GM12878 (cell line): ENCODE results near the gene CHSY3. TPM values are rescaled to one million over a fixed set of nuclear protein-coding genes. Genes with fewer than 3 reads are reported as not detected.

Experiments used
- ATAC-seq: fragments of 200-7000 bp; cut with Tn5 transposase; 3 replicates; pipeline ENCODE4 v1.9.1; 2020; ENCODE audit warnings: mild to moderate bottlenecking, moderate library complexity
- BruUV-seq: library from RNA; stranded (reverse); fragments of 400-500 nt; replicated peaks from 2 replicates; lab custom pipeline; 2021; lab: Mats Ljungman, UMichigan
- CTCF ChIA-PET: fragments of 300-600 bp; sonication (Branson Sonifier 250); formaldehyde crosslinking; extraction: SDS; loops from one replicate; lab custom pipeline; 2021; ENCODE audit warnings: inconsistent platforms; lab: Yijun Ruan, JAX
- POLR2A ChIA-PET: fragments of 350-600 bp; formaldehyde crosslinking; extraction: SDS; loops from one replicate; lab custom pipeline; 2021; ENCODE audit warnings: inconsistent platforms; lab: Charles Lee
- RAD21 ChIA-PET: fragments of 300-600 bp; sonication (Branson Sonifier 250); formaldehyde crosslinking; loops from one replicate; lab custom pipeline; 2023; ENCODE audit warnings: antibody characterized with exemption; ENCODE audit not compliant: unreplicated experiment; lab: Charles Lee
- SMC1A ChIA-PET: fragments of 300-600 bp; sonication (Branson Sonifier 250); formaldehyde crosslinking; loops from one replicate; lab custom pipeline; 2023; ENCODE audit not compliant: unreplicated experiment, uncharacterized antibody; lab: Charles Lee
- DNase-seq: peaks from one replicate; pipeline ENCODE4 v3.0.0-alpha.2; 2011; ENCODE audit warnings: low read depth, low spot score
- FAIRE-seq: peaks from 3 replicates; lab custom pipeline; 2011; peaks lifted over from hg19 to GRCh38; lab: Jason Lieb, UNC
- H2AFZ ChIP-seq: 2 replicates; pipeline ENCODE4 v1.6.0; 2011; ENCODE audit warnings: low read depth, low read length, control low read depth; ENCODE audit not compliant: control insufficient read depth
- H3K27ac ChIP-seq: 2 replicates; pipeline ENCODE4 v1.5.1; 2011; ENCODE audit warnings: control low read depth; ENCODE audit not compliant: control insufficient read depth, insufficient read depth
- H3K27me3 ChIP-seq, 2 experiments: replicated peaks in 1 of 2; 2 replicates each; pipeline versions ENCODE4 v1.6.0 to v1.6.1; 2011; ENCODE audit warnings: low read length in 1 of 2; ENCODE audit not compliant: control insufficient read depth in 2 of 2, insufficient read depth in 2 of 2
- H3K36me3 ChIP-seq, 2 experiments: 2 replicates each; pipeline ENCODE4 v1.5.1; 2011; ENCODE audit warnings: low read length in 1 of 2; ENCODE audit not compliant: control insufficient read depth in 2 of 2, insufficient read depth in 2 of 2
- H3K4me1 ChIP-seq: 2 replicates; pipeline ENCODE4 v1.6.1; 2011; ENCODE audit warnings: mild to moderate bottlenecking, low read length, moderate library complexity, mixed read lengths; ENCODE audit not compliant: control insufficient read depth, insufficient read depth
- H3K4me2 ChIP-seq: 2 replicates; pipeline ENCODE4 v1.6.0; 2011; ENCODE audit warnings: control low read depth; ENCODE audit not compliant: control insufficient read depth, insufficient read depth
- H3K4me3 ChIP-seq: fragments of 200-600 bp; sonication (generic); 2 replicates; pipeline ENCODE4 v1.5.1; 2016
- H3K79me2 ChIP-seq: 2 replicates; pipeline ENCODE4 v1.6.0; 2011; ENCODE audit warnings: low read length; ENCODE audit not compliant: control insufficient read depth, insufficient read depth
- H3K9ac ChIP-seq: 2 replicates; pipeline ENCODE4 v1.8.0; 2011; ENCODE audit warnings: low read length, control low read depth, mixed read lengths; ENCODE audit not compliant: control insufficient read depth, insufficient read depth
- H3K9me3 ChIP-seq: replicated peaks from 3 replicates; pipeline ENCODE4 v1.5.1; 2011; ENCODE audit warnings: mild to moderate bottlenecking, low read length; ENCODE audit not compliant: control insufficient read depth, insufficient read depth
- H4K20me1 ChIP-seq: 2 replicates; pipeline ENCODE4 v1.6.0; 2011; ENCODE audit not compliant: control insufficient read depth, insufficient read depth
- ATF7 ChIP-seq: fragments of 450-650 bp; IDR thresholded peaks from 2 replicates; pipeline ENCODE4 v1.6.1; 2016; ENCODE audit warnings: low read depth, mild to moderate bottlenecking
- BCL11A ChIP-seq: IDR thresholded peaks from 2 replicates; pipeline ENCODE4 v1.6.1; 2011; ENCODE audit warnings: low read depth, low read length
- CEBPB ChIP-seq, 2 experiments: fragments of 150-350 bp in 1 of 2; IDR thresholded peaks; 2 replicates each; pipeline ENCODE4 v1.6.1; 2012 to 2014; ENCODE audit warnings: low read depth in 2 of 2, low read length in 2 of 2, borderline replicate concordance in 1 of 2, inconsistent platforms in 1 of 2
- CHD4 ChIP-seq: fragments of 200-600 bp; sonication (generic); IDR thresholded peaks from 2 replicates; pipeline ENCODE4 v1.6.1; 2016; ENCODE audit warnings: mild to moderate bottlenecking
- EED ChIP-seq: sonication (generic); IDR thresholded peaks from 2 replicates; pipeline ENCODE4 v1.6.1; 2016; ENCODE audit warnings: antibody characterized with exemption, low read depth
- EP300 ChIP-seq, 2 experiments: fragments of 150-350 bp in 1 of 2; IDR thresholded peaks; 2 replicates each; pipeline ENCODE4 v1.6.1; 2011 to 2012; ENCODE audit warnings: low read depth in 2 of 2, low read length in 2 of 2, borderline replicate concordance in 1 of 2, improper control_type of control experiment in 1 of 2, inconsistent platforms in 1 of 2; ENCODE audit not compliant: control insufficient read depth in 1 of 2
- KAT2A ChIP-seq: conservative IDR thresholded peaks from 2 replicates; pipeline ENCODE4 v1.6.1; 2011; ENCODE audit warnings: low read depth, low read length; ENCODE audit not compliant: control insufficient read depth
- MTA2 ChIP-seq: fragments of 450-650 bp; IDR thresholded peaks from 2 replicates; pipeline ENCODE4 v1.6.1; 2016; ENCODE audit warnings: low read depth, mild to moderate bottlenecking, moderate library complexity
- MYB ChIP-seq: fragments of 150-350 bp; IDR thresholded peaks from 2 replicates; pipeline ENCODE4 v1.6.1; 2014; ENCODE audit warnings: mild to moderate bottlenecking, low read depth, low read length, borderline replicate concordance
- NFYA ChIP-seq: IDR thresholded peaks from 2 replicates; pipeline ENCODE4 v1.6.1; 2011; ENCODE audit warnings: low read depth, mild to moderate bottlenecking, low read length, improper control_type of control experiment, borderline replicate concordance
- PML ChIP-seq: IDR thresholded peaks from 2 replicates; pipeline ENCODE4 v1.6.1; 2012; ENCODE audit warnings: low read length, inconsistent platforms
- RB1 ChIP-seq: fragments of 450-650 bp; formaldehyde crosslinking; IDR thresholded peaks from 2 replicates; pipeline ENCODE4 v1.6.1; 2017; ENCODE audit warnings: mild to moderate bottlenecking, borderline replicate concordance
- SMARCA5 ChIP-seq: fragments of 450-650 bp; IDR thresholded peaks from 2 replicates; pipeline ENCODE4 v1.6.1; 2017; ENCODE audit warnings: mild to moderate bottlenecking
- TARDBP ChIP-seq: IDR thresholded peaks from 2 replicates; pipeline ENCODE4 v1.6.1; 2016; ENCODE audit warnings: borderline replicate concordance
- WRNIP1 ChIP-seq: IDR thresholded peaks from 2 replicates; pipeline ENCODE4 v1.6.1; 2011; ENCODE audit warnings: low read depth, low read length, improper control_type of control experiment, borderline replicate concordance
- ZNF274 ChIP-seq: IDR thresholded peaks from one replicate; pipeline ENCODE4 v1.8.0; 2011; ENCODE audit not compliant: insufficient read length, insufficient read depth
- WGBS: methylation state at CpG from one replicate; pipeline ENCODE4 v1.1.6; 2016; ENCODE audit warnings: low lambda C conversion rate; ENCODE audit not compliant: insufficient replicate concordance, insufficient coverage; ENCODE audit errors: missing lambda C conversion rate; 5-methylcytosine and 5-hydroxymethylcytosine counted together
- in situ Hi-C: fragments of 300-500 bp; cut with MboI; formaldehyde crosslinking; loops from 9 replicates; pipeline ENCODE4 v1.14.3; 2018; ENCODE audit warnings: mixed read lengths
- intact Hi-C: fragments of 100-400 bp; cut with micrococcal nuclease; formaldehyde crosslinking; loops from one replicate; pipeline ENCODE4 v1.14.2; 2022; ENCODE audit not compliant: unreplicated experiment
- polyA plus RNA-seq, 11 experiments: library from polyadenylated mRNA; depleted of rRNA in 4 of 11; unstranded in 6 of 11; stranded (reverse) in 5 of 11; fragments of >200 nt; fragmentation: Nextera tagmentation in 4 of 11; fragmentation: Illumina TruSeq in 1 of 11; extraction: Ambion mirVana in 4 of 11; extraction: Trizol in 1 of 11; gene quantifications; 1 replicate in 1 of 11; 2 replicates in 10 of 11; pipeline versions ENCODE4 v1.2.1 to v1.2.3, GENCODE V29; 2011 to 2016; ENCODE audit warnings: inconsistent platforms in 2 of 11, missing spikeins in 2 of 11, low read depth in 1 of 11
- total RNA-seq, 4 experiments: library from RNA; depleted of rRNA in 3 of 4; stranded (reverse); fragments of >200 nt in 3 of 4; fragmentation: Illumina TruSeq in 1 of 4; extraction: Trizol in 1 of 4; gene quantifications; 2 replicates each; pipeline versions ENCODE4 v1.2.1 to v1.2.3, GENCODE V29; 2013 to 2021
- TF ChIP-seq, protein P1 (sequence below): fragments of 450-650 bp; IDR thresholded peaks from 2 replicates; pipeline ENCODE4 v1.6.1; 2016; ENCODE audit warnings: mild to moderate bottlenecking
- TF ChIP-seq, protein P2 (sequence below): fragments of 450-650 bp; IDR thresholded peaks from 2 replicates; pipeline ENCODE4 v1.6.1; 2017; ENCODE audit warnings: mild to moderate bottlenecking

CHSY3 gene
- total and polyA plus RNA-seq, 10 of the 15 experiments (the other 5 are each of a cell fraction or from before 2014, with no cell fraction given): not detected

DNA sequence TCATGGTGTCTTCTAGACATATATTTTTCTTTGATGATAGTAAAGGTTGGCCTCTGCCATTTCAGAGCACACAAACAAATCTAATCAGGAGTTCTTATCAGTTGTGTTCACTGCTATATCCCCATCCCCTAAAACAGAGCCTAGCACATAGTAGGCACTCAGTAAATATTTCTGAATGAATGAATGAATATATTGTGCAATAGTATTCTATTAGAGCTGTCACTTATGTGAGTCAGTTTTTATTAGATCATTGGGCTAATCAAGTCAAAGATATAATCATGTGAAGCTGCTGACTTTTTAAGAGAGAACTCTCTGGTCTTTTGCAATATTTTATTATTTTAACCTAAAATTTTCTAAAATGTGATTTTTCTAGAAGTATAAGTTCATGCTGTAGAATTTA, 84.2 kb downstream of the CHSY3 start:
- Histone ChIP-seq H3K4me1 (no peaks in the 10 kb centered on the region), H3K27me3 (no peaks in the 10 kb centered on the region), H3K79me2 (no peaks in the 10 kb centered on the region), H4K20me1 (no peaks in the 10 kb centered on the region), H3K9me3 (no peaks in the 10 kb centered on the region), H3K9ac (no peak overlapping the region), H3K36me3 (no peaks in the 10 kb centered on the region), H3K27ac (no peak overlapping the region), H2AFZ (no peak overlapping the region), H3K4me3 (no peak overlapping the region), H3K4me2 (no peak overlapping the region)
- FAIRE-seq (no peak), DNase-seq (no peak), ATAC-seq (no peak)
- intact Hi-C loops: no loop called here
- no peak for TF ChIP-seq WRNIP1
- no peak for TF ChIP-seq EED
- TF ChIP-seq KAT2A: no peak
- TF ChIP-seq RB1: no peak
- no peak for TF ChIP-seq TARDBP
- TF ChIP-seq, protein P1, sequence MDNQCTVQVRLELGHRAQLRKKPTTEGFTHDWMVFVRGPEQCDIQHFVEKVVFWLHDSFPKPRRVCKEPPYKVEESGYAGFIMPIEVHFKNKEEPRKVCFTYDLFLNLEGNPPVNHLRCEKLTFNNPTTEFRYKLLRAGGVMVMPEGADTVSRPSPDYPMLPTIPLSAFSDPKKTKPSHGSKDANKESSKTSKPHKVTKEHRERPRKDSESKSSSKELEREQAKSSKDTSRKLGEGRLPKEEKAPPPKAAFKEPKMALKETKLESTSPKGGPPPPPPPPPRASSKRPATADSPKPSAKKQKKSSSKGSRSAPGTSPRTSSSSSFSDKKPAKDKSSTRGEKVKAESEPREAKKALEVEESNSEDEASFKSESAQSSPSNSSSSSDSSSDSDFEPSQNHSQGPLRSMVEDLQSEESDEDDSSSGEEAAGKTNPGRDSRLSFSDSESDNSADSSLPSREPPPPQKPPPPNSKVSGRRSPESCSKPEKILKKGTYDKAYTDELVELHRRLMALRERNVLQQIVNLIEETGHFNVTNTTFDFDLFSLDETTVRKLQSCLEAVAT: no peak
- in situ Hi-C loops: no loop called here
- CTCF ChIA-PET: no interaction called here
- RAD21 ChIA-PET: no interaction called here
- SMC1A ChIA-PET: no interaction called here
- no TSS peak for BruUV-seq
- POLR2A ChIA-PET: no interaction called here

DNA sequence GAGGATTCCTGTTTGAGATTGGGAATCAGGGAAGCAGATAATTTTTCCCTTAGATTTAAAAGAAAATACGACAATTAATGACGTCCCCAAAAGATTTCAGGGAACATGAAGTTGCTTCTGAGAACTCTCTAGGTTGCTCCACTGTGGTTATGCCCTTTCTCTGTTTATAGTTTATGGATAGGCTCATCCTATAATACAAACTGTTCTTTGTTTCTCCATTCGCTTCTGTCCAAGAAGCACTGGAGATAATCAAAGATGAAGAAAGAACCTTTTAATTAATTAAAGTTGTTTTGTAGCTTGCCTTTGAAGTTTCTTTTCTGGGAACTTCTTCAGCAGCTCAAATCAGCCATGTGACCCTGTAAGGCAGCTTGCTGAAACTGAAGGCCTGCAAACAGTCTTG, 87.5 kb downstream of the CHSY3 start:
- Histone ChIP-seq H3K9me3 (no peaks in the 10 kb centered on the region), H3K9ac (no peak overlapping the region), H3K79me2 (no peaks in the 10 kb centered on the region), H3K27ac (no peak overlapping the region), H3K27me3 (no peaks in the 10 kb centered on the region), H4K20me1 (no peaks in the 10 kb centered on the region), H3K4me1 (no peaks in the 10 kb centered on the region), H3K36me3 (no peaks in the 10 kb centered on the region), H2AFZ (no peak overlapping the region), H3K4me3 (no peak overlapping the region), H3K4me2 (no peak overlapping the region)
- POLR2A ChIA-PET: no interaction called here
- CTCF ChIA-PET: no interaction called here
- SMC1A ChIA-PET: interaction anchor here (1.2 kb wide), 1 partner anchor 20 kb away, joined by 4 read pairs; no protein-coding TSS in a partner anchor
- ATAC-seq (no peak), DNase-seq (no peak), FAIRE-seq (no peak)
- intact Hi-C loops: no loop called here
- WGBS: 18% methylated on average over 3 of the region's 3 CpGs
- BruUV-seq: no TSS peak
- in situ Hi-C loops: no loop called here
- RAD21 ChIA-PET: no interaction called here
- TF ChIP-seq NFYA: no peak
- TF ChIP-seq SMARCA5: no peak
- no peak for TF ChIP-seq ZNF274
- no peak for TF ChIP-seq ATF7
- no peak for TF ChIP-seq CEBPB (IDR thresholded peaks at IDR 0.05; ENCODE audit: borderline replicate concordance in 1 of 2, low read depth in 2 of 2, low read length in 2 of 2)
- TF ChIP-seq BCL11A: no peak
- TF ChIP-seq PML: no peak
- TF ChIP-seq, protein P2, sequence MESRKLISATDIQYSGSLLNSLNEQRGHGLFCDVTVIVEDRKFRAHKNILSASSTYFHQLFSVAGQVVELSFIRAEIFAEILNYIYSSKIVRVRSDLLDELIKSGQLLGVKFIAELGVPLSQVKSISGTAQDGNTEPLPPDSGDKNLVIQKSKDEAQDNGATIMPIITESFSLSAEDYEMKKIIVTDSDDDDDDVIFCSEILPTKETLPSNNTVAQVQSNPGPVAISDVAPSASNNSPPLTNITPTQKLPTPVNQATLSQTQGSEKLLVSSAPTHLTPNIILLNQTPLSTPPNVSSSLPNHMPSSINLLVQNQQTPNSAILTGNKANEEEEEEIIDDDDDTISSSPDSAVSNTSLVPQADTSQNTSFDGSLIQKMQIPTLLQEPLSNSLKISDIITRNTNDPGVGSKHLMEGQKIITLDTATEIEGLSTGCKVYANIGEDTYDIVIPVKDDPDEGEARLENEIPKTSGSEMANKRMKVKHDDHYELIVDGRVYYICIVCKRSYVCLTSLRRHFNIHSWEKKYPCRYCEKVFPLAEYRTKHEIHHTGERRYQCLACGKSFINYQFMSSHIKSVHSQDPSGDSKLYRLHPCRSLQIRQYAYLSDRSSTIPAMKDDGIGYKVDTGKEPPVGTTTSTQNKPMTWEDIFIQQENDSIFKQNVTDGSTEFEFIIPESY: no peak
- TF ChIP-seq MYB: no peak
- no peak for TF ChIP-seq EP300 (IDR thresholded peaks at IDR 0.05; ENCODE audit: borderline replicate concordance in 1 of 2, control insufficient read depth in 1 of 2, low read depth in 2 of 2, low read length in 2 of 2)
- TF ChIP-seq CHD4: no peak
- TF ChIP-seq MTA2: no peak
